IPS DF 19.7 (cell line): Measurements from ENCODE around the gene HOXA4.

Experiments
- DNase-seq: peaks from one replicate; pipeline ENCODE4 v3.0.0-alpha.2; 2013; ENCODE audit warnings: low read depth, low spot score

HOXA4 gene

DNA sequence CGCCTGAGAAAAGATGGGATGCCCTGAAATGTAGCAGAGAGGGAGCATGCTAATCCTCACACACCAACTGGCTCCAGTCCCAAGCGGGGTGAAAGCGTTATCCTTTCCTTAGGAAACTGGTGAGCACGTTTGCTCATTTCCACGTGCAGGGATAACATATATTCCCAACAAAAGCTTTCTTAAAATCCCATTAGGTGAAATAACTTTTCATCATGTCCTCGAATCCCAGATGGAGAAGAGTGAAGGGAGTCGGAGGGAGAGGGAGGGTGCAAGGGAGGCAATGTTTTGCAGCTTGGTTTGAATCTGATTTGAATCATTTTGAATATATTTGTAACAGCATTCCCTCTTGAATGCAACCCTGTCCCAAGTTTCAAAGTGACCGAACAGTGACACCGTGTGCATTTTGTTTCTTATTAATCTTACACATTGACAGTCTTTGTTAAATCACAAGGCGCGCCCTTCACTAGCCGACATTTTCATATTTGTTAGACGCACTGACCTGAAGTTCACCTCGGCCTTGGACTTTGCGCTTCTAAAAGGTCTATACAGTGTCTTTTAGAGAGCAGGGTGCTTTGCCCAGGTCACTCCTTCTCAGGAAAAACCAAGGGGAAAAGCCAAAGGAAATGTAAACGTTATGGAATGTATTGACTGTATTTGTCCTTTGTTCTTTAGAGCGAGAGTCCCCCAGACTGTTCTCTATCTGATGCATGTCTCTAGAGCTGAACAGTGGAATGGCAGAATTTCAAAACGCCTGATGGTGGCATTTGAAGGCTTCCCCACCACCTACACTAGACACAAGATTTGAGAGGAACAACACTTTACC is 3.1 kb upstream of the HOXA4 start:
- no peak for DNase-seq

DNA sequence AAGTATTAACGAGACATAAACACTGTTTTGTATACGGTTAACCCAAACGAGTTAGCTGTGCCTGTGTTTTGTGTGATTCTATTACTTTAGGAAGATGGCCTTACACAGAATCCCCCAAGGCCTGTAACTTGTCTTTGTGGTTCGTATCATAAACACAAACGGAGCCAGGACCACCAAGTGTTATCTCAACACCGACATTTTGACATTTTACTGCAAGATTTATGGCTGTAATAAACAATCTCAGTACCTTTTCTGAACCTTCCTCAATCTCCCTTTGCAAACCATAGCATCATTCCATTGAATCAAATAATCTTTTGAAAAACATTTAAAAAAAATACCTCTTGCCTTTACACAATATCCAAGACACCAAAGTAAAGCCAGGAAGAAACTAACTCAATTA is 2.4 kb upstream of the HOXA4 start:
- DNase-seq = no peak

DNA sequence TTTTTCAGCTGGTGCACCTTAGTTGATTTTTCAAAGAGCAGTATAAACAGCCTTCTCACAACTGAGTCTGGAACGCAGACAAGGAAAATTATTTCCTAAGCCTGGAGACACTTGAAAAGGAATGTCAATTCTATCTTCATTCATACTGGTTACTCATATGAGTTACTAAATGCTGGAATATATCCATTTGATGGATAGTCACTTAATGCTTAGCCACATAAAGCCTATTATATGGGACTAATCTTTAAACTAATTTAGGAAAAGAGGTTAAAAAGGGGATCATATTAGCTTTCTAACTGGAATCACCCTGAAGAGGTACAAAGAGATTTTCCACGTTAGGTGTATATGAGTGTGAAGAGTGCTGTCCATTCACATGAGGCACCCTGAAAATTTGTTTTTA is 1.7 kb upstream of the HOXA4 start:
- DNase-seq = no peak

DNA sequence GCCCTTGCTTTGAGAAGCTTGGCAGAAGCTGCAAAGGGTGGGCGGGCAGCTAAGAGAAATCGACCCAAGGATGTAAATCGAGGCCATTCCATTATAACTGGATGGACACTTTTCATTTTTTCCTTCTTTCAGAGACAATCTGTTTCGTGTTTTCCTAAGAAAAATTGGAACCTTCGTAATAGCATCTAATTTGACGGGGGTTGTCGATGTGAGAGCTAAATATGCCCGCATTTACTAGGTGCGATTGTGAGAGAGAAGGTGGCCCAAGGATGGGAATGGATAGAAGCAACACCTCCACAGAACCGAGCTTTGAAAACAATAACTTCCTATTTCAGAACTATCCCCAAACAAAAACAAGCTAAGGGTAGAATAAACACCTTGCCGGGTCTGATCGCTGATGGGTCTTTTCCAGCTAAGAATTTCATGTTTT is 848 bp upstream of the HOXA4 start:
- no peak for DNase-seq

DNA sequence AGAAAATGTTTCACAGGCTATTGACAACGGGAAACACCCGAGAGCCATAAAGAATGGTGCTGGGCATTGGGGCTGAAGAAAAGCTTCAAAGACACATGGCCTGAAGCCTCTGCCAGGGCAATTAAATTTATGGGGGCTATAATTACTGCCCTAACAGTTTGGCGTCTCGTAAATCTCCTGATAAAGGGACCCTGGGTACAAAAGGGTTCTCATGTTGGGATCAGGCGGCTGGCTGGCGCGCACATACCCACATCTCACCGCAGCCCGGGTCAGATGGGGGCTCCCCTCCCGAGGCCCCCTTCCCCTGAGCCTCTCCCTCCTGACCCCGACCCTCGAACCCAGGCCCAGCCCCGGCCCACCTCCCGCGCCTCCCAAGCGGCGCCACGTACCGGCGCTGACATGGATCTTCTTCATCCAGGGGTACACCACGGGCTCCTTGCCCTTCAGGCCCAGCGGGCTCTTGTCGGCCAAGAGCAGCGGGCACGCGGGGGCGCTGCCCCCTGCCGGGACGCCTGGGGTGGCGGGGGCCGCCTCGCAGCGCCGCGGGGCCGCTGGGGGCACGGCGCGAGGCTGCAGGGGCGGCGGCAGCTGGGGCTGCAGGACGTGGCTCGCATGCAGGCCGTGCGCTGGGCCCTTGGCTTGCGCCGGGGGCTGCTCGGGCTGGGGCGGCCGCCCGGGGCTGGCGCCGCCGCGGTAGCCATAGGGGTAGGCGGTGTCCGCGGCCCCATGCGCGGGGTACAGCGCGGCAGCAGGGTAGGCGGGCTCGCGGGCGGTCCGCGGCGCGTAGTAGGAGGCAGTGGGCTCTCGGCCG is 623 bp downstream of the HOXA4 start:
- no peak for DNase-seq

DNA sequence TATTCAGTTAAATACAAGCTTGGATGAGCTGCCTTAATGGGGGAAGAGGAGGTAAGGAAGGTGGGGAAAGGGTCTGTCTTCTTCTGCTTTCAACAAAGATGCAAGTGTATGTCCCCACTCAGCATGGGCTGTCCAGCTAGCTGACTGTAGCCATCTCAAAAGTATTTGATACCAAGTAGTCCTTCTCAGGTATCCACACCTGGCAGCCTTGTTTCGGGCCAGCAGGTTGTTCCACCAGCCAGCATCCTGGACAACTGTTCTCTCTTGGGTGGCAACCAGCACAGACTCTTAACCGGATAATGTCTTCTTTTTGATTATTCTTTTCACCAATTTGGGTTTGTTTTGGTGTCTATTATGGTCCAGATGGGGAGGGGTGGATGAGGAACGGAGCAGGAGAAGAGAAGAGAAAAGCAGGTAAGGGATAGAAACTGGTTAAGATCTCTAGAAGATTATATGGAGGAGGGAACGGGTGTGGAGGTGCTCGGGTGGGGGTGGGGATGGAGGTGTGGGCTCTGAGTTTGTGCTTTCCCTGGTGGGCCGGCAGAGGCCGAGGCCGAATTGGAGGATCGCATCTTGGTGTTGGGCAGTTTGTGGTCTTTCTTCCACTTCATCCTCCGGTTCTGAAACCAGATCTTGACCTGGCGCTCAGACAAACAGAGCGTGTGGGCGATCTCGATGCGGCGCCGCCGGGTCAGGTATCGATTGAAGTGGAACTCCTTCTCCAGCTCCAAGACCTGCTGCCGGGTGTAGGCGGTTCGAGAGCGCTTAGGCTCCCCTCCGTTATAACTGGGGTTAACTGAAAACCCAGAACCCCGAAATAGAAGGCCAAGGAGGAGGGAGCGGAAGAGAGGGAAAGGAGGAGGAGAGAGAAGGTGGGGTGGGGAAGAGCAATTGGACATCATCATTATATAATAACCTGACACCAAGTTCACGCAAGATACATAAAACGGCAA is 1.5 kb downstream of the HOXA4 start:
- DNase-seq = no peak

DNA sequence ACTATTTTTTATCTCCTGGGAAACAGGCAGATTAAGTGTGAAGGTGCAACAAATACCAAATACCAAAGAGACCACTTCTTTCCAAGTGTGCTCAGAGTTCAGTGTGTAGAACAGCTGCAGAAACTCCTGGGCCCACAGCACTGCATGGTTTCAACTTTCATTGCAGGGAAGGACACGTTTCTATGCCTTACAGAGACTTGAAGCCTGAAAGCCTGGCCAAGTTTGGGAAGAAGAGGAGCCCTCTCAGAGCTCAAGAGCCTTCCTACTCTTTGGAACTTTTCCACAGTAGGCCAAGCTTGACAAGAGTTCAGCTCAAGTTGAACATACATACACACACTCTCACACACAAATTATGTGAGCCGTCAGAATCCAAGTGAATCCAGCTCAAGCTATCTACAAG is 2.5 kb downstream of the HOXA4 start:
- no peak for DNase-seq

DNA sequence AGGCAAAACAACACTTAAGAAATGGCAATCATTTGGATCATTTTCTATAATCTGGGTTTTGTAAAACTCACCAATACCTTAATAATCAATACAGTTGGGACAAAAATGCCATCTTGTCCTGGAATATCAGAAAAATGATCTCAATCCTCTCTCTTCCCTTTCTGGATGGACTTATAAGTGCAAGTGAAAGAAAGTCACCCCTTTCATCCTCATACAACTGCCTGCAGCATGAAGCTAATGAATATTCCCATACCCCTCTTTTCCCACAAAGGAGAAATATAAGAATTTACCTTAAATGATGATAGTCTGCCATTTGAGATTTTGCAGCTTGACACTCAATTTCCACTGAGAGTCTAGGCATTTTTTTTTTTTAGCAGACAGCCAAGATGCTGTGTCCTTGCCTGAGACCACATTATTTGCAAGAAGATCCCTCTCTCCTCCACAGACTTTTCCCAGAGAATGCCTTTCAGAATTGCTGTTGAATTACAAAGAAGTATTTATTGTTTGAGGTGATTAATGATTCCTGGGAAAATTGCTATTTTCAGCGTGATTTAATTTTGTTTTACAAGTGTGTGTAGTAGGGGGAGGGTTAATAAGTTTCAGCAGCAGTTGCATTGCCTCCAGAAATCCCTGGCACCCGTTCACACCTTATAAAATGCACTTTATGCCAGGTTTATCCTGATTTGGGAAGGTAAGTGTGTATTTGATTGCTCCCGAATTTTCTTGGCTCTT is 3.8 kb downstream of the HOXA4 start:
- DNase-seq = no peak

DNA sequence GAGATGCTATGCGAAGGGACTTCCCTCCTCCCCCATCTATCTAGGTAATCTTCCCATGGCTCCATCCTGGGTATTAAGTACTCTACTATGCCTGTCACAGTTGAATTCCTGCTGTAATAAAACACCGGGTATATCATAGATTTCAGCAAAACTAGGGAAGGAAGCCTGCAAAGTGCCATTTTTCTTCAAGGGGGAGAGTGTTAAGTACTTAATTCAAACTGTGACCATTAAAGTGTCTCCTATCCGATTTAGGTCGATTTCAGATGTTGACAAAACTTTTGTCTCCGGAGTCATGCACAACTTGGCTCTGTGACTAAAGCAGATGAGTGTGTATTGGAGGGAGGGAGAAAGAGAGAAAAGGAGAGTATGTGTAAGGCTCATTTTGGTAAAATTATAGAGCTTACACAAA is 4.6 kb downstream of the HOXA4 start:
- DNase-seq = no peak

DNA sequence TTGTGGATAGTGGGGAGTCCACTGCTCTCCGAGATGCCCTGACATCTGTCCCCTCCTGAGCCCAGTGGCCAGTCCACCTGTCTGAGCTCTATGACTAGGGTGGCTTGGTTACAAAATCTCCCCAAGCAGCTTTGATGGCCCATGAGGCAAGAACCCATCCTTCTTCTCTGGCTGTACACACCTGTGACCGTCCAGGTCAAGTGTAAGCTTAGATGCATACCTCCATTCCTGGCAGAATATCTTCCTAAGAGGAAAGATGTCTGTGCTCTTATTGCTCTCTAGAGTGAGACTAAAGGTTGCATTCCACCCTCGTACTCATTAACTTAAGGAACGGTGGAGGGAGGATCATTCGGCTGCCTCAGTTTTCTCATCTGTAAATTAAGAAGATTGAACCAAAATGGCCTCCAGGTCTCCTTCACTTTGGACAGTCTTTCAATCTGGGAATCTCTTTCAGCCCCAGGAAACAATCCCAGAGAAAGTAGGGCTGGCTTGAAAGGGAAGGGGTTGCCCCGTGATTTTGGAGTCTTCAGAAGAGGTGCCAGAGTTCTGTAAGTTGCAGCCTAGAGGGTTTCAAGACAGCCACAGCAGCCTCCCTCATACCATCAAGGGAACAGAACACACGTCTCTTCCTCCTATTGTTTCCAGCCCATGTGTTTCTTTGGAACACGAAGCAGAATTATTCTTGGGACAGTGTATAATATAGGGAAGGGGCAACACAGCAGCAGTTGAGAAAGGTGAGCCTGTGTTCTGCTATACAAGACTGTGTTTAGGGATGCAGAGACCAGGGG is 5.5 kb downstream of the HOXA4 start:
- no peak for DNase-seq

DNA sequence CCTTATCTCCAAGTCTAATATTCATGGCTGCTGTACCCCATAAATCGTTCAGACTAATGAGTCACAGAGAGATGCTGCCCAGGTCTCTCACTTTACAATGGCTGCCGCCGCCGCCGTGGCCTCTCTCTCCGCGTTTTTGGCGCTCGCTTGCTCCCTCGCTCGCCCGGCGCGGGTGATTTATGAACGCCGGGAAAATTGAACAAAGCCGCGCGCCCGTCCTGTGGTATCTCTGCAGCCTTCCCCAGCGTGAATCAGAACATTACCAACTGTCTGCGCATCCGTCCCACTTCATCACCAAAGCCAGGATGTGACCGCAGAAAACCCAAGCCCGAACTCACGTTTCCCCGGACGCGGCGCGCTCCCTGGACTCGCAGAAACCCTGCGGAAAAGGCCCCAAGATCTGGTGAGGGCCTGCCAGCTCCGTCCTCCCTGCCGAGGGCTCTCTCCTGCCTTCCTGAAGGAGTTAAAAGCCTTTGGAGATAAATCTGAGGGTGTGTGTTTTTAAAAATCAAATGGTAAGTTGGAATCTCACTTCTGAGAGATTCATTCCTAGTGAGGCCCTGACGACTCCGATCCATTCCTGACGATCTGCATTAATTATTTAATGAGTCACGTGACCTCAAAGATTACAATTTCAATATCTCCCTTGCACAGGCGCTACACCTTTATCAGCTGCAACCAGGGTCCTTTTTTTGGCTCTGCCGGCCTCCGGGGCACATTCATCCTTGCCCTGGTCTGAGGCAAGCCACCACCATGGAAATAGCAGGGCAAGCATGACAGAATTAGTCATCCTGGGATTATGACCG is 6.3 kb downstream of the HOXA4 start:
- no peak for DNase-seq

DNA sequence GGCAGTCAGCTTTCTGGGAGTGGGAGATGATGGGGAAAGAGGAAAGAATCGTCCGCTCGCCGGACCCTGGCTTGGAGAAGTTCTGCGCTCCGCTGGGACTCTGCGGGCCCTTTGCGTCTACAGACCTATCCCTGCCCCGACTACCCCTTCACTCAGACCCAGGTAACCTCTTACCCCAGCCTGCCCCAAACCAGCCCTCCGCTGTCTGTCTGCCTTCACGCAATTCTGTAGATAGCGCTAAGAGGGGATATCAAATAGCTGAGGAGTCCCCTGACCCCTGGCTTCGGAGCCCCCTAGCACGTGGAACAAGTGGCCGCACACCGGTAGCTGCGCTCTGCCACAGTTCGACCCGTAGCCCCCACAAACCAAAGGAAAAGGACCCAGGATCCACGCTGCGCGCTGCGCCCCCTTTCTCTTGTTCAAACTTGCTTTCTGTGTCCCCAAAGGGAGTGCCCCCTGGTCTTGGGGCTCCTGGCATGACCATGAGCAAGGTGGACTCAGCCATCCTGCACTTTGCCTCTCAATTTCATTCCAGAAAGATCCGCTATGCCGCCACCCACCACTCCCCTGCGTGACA is 7.0 kb downstream of the HOXA4 start:
- DNase-seq = no peak

DNA sequence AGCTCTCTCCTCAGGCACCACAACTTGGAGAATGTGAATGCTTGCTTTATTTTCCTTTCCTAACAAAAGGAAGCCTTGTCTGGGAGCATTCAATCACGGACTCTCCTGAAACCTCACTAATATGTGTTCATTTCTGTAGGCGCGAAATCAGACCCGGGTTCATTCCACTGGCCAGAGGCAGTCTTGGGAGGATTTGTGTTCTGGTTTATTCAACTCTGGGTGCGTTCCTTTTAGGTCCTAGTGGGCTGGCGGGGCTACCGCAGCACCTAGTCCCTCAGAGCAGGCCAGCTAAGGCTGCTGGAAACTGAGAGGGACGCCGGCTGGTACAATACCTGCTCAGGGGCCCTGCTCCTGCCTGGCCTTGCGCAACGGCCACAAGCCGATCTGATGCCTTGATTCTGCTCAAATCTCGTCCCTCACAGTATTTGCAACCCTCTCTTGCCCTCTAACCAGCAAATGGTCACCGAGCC is 7.5 kb downstream of the HOXA4 start:
- no peak for DNase-seq

DNA sequence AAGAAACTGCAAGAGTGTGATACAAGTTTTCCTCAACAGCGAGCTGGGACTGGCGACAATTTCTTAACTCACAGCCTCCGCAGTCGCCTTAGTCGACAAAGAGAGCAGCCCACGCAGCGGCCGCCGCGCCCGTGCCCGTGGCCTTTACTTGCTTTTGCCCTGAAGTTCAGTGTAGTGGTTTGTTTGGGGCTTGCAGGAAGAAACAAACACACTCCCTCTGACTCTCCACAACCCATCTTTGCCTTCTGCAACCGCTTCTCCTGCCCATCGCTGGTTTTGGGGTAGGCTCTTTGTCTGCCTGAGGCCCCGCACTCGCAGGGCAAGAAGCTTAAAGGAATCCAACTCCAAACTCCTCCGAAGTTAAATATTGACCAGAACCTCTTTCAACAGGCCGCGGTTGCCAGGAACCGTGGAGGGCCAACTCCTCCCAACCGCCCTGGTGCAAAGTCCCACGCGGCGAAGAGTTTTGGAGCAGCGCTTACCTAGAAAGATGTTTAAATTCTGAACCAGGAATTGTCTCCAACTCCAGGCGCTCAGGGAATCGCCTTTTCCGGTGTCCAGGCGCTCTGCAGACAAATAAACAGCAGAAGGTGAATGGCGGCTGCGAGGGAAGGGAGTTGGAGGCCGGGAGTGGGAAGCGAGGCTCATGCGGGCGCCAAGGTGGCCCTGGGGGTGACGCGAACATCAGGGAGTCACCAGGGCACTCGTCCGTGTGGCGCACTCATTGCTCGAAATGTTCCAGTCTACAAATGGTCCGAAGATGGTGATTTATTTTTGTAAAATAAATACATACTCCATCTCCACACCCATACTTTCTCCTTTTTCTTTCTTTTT is 8.3 kb downstream of the HOXA4 start:
- DNase-seq = no peak

DNA sequence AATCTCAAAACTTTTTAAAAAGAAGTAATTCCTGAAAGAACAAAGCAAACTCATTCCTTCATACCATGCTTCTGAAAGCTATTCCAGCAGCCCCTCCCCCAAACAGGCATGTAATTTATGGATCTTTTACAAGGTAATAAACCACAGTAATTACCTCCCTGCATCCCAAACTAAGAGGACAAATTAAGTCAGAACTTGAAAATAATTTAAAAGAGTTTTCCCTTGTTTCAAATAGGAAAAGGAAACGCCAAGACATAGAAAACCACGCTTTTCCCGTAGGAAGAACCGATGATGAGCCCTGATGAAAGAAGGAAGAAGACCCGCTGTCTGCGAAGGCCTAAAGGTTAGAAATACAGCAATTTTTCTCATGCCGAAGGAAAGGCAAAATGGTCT is 8.9 kb downstream of the HOXA4 start:
- no peak for DNase-seq

DNA sequence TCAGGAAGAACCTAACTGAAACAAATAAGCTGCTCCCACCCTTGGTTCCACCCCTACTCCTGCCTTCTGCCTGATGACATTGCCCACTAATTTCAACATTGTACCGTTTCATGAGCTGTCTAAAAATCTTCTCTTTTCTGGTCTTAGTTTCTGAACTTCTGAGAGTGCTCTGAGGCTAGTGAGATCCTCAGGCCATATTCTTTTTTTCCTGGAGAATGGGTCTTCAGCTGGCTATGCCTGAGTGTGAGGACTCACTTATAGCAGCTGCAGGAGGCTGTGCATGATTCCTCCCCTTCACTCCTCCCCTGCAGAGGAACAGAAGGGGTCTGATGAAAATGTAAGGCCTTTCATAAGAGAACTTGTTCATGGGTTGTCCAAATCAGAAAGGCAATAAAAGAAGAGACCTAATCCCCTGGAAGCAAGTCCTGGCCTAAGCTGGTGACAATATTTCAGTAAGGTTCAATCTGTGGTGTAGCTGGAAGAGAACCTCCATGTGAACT is 11.1 kb downstream of the HOXA4 start:
- no peak for DNase-seq

DNA sequence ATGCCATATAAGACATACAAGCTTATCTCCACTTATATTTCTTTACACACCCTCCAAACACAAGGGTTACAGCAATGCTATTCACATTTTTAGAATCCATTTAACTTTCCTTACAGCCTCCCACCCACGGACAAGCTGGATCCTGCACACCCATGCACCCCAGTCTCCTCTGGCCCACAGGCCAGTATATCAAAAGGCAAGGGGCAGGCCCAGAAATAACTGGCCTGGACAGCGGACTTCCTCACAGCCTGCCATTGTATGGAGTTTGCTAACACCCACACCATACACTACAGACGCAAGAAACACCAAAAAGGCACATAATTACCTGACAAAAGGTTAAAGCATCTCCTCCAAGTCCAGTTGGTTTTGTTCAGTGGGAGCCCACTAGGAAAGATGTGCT is 12.0 kb downstream of the HOXA4 start:
- DNase-seq = no peak

DNA sequence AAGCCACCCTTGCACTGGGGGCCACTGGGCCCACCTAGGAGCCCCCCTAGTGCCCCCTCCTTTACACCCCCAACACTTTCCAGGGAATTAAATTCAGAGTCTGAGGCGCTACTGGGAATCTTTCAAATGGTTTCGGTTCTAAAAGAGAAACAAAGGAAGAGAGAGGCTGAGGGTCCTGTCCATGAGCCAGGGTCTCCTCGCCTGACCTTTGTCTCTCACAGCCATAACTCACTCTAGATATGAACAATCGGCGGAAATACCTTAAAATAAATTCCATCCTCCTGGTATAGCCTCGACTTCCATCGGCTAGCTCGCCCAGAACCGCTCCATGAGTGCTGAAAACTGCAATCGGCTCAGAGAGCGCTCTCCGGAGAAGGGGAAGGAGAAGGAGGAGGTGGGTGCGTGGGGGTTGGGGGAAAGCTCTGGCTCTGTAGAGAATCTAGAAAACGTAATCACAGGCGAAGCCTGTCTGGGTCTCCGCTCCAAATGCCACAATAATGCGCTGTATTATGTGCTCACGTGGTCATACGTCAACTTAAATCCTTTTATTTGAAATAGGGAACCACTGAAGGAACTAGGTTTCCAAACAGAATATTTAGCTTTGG is 12.6 kb downstream of the HOXA4 start:
- no peak for DNase-seq
